ENCODE measurements around the gene MAPK11. TPM values are rescaled to one million over a fixed set of nuclear protein-coding genes. Genes with fewer than 3 reads are reported as not detected.

The MAPK11 gene
- total RNA-seq, 2 donors from 2014 or later: 3.7 to 4.0 TPM

DNA sequence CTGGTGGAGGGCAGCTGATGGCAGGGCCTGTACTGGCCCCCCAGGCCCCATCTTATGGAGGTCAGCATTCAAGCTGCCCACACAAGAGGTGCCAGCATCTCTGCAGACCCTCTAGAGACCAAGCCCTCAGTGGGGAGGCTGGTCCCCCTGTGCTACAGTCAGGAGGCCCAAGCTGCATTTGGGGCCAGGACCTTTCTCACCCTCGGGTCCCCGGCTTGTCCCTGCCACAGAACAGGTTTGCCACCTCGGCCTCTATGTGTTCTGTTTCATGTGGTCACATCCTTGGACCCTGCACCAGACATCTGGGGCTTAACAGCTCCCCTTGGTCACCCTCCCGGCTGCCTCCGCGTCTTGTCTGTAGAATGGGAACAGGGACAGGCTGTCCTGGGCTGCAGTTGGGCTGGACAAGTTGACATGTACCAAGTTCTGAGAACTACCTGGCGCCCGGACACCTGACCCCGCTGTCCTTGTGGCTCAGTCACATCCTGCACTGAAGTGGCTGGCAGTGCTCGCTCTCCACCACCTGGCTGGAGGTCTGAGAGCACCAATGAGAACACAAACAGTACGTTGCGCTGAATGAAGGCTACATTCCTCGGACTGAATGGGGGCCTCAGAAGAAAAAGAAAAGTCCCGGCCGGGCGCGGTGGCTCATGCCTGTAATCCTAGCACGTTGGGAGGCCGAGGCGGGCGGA lies 40.0 kb upstream of the MAPK11 start:
- H3K27me3 ChIP-seq: no peaks in the 10 kb centered on the region
- H3K36me3 ChIP-seq: no peaks in the 10 kb centered on the region
- H3K4me1 ChIP-seq: peaks cover 0 to 45% of the 10 kb centered on the region in 2 donors
- H3K4me3 ChIP-seq: no peak overlapping the region
- TF ChIP-seq, protein P1, sequence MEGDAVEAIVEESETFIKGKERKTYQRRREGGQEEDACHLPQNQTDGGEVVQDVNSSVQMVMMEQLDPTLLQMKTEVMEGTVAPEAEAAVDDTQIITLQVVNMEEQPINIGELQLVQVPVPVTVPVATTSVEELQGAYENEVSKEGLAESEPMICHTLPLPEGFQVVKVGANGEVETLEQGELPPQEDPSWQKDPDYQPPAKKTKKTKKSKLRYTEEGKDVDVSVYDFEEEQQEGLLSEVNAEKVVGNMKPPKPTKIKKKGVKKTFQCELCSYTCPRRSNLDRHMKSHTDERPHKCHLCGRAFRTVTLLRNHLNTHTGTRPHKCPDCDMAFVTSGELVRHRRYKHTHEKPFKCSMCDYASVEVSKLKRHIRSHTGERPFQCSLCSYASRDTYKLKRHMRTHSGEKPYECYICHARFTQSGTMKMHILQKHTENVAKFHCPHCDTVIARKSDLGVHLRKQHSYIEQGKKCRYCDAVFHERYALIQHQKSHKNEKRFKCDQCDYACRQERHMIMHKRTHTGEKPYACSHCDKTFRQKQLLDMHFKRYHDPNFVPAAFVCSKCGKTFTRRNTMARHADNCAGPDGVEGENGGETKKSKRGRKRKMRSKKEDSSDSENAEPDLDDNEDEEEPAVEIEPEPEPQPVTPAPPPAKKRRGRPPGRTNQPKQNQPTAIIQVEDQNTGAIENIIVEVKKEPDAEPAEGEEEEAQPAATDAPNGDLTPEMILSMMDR (IDR thresholded peaks at IDR 0.05): no peak
- no peak for DNase-seq (ENCODE audit: low spot score)
- H3K27ac ChIP-seq: no peak overlapping the region
- H3K9me3 ChIP-seq: no peaks in the 10 kb centered on the region

DNA sequence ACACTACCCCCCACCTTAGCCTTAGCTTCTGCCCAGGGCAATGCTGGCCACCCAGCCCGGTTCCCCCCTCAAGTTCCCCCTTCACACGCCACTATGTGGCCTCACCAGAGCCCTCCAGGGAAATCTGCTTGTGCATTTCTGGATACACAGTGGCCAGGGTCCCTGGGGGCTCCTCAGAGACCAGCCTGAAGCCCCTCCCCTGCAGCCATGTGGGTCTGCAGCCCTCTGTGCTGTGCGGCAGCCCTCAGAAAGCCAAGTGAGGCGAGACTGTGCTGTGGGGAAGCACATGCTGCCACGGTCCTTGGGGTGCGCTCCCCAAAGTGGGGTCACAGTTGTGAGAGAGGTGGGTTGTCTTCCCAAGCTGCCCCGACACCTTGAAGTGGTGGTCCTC lies 39.4 kb upstream of the MAPK11 start:
- TF ChIP-seq, protein P1 (IDR thresholded peaks at IDR 0.05): no peak
- DNase-seq (ENCODE audit: low spot score): no peak
- H3K27ac ChIP-seq: peak overlapping the region; percentile 79 to 91

DNA sequence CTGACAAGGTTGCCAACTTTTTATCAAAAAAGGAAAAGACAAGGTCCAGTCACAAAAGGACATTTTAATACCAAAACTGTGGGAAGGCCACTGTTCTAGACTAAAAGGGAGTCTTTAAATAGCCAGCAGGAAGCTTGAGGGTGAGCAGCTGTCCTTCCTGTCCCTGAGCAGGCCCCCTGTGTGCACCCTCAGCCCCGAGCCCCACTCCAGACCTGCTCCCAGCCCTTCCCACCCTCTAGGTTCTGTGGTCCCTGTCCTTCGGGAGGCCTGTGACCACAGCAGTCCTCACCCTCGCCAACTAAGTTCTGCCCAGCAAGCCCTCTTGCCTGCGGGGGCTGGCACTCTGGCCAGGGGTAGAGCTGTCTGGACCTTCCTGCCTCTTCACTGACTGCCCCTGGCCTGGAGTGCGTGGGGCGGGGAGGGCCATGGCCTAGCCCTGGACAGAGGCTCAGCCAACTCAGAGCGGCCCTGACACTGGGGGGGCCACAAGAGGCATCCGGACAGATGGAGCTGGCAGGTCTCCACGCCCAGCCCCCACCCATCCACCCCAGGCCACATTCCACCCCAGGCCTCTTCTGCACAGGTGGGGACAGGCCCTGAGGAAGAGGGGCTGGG lies 38.9 kb upstream of the MAPK11 start:
- no peak for DNase-seq (ENCODE audit: low spot score)
- Histone ChIP-seq H3K27ac (peak overlapping the region; percentile 79 to 91), H3K4me1 (peaks cover 0 to 54% of the 10 kb centered on the region in 2 donors), H3K36me3 (no peaks in the 10 kb centered on the region), H3K4me3 (no peak overlapping the region), H3K9me3 (no peaks in the 10 kb centered on the region), H3K27me3 (no peaks in the 10 kb centered on the region)
- TF ChIP-seq, protein P1 (IDR thresholded peaks at IDR 0.05): no peak

More for the DNA sequence above, 39.4 kb upstream of the MAPK11 start:
- Histone ChIP-seq H3K27me3 (no peaks in the 10 kb centered on the region), H3K9me3 (no peaks in the 10 kb centered on the region), H3K36me3 (no peaks in the 10 kb centered on the region), H3K4me1 (peaks cover 0 to 50% of the 10 kb centered on the region in 2 donors), H3K4me3 (no peak overlapping the region)

DNA sequence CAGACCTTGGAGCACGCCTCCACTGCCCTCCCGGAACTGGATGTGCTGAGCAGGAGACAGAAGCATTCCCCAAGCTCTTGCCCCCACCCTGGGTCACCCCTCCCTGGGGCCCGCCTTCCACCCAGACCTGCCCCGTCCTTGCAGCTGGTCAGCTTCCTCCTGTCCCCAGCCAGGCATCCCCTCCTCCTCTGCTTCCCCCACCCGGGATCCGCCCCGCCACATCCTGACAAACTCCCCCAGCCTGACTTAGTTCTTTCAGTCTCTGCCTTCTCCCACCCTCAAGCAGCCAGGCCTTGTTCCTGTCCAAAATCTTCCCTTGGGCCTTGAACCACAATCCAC lies 38.4 kb upstream of the MAPK11 start:
- TF ChIP-seq, protein P1 (IDR thresholded peaks at IDR 0.05): no peak
- Histone ChIP-seq H3K9me3 (no peaks in the 10 kb centered on the region), H3K4me1 (peaks cover 0 to 54% of the 10 kb centered on the region in 2 donors), H3K36me3 (no peaks in the 10 kb centered on the region), H3K27me3 (no peaks in the 10 kb centered on the region), H3K4me3 (no peak overlapping the region), H3K27ac (peak overlapping the region; percentile 79 to 91)
- peak; percentile 82 for DNase-seq (ENCODE audit: low spot score)

DNA sequence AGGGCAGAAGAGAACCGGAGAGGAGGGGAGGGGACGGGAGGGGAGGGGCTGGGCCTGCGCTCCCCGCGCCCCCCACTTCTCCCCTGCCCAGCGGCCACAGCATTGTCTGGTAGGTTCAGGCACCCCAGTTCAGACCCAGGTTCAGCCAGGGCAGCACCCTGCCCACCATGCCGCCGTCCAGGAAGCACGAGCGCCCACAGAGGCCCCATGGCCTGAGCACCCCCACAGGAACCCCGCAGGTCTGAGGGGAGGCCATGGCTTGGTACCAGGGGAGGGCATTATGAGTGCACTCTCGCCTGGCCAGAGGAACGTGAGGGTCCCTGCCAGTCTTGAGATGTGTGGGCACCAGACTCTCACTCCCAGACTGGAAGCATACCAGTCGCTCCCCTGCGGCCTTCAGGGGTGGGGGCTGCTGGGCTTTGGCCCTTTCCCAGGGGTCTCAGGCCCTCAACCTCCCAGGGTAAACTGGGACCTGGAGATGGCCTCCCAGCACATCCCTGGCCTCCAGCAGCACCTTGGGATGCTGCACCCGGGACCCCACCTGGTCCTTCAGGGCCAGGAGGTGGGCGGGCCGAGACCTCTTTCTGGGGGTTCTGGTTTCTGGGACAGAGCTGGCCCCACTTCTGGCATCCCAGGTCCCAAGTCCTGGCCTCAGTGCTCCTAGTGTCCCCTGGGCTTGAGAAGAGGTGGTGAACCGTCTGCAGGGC lies 37.9 kb upstream of the MAPK11 start:
- Histone ChIP-seq H3K27me3 (no peaks in the 10 kb centered on the region), H3K4me1 (peaks cover 0 to 59% of the 10 kb centered on the region in 2 donors), H3K27ac (peak overlapping the region; percentile 79 to 91), H3K4me3 (peak overlapping the region in 1 of 2 donors; percentile 24), H3K9me3 (no peaks in the 10 kb centered on the region), H3K36me3 (no peaks in the 10 kb centered on the region)
- DNase-seq (ENCODE audit: low spot score): no peak
- TF ChIP-seq, protein P1 (IDR thresholded peaks at IDR 0.05): no peak

Measured in right atrium auricular region (tissue), 2 donors.